PC-9 (cell line): ENCODE data around the gene COL5A3. TPM values are rescaled to one million over a fixed set of nuclear protein-coding genes. Genes with fewer than 3 reads are reported as not detected.

ENCODE experiments used
- BruUV-seq: library from RNA; stranded (reverse); fragments of 400-500 nt; replicated peaks from 2 replicates; lab custom pipeline; 2021; lab: Mats Ljungman, UMichigan
- CTCF ChIA-PET: fragments of 300-600 bp; sonication (Branson Sonifier 250); formaldehyde crosslinking; loops from one replicate; lab custom pipeline; 2022; ENCODE audit warnings: antibody characterized with exemption; lab: Charles Lee
- POLR2A ChIA-PET: fragments of 300-600 bp; sonication (Branson Sonifier 250); formaldehyde crosslinking; loops from one replicate; lab custom pipeline; 2022; ENCODE audit warnings: antibody characterized with exemption; ENCODE audit not compliant: unreplicated experiment; lab: Charles Lee
- DNase-seq, 2 experiments: peaks; one replicate each; pipeline versions ENCODE4 v3.0.0 to v3.0.0-alpha.2; 2015 to 2022; ENCODE audit warnings: mixed read lengths in 1 of 2
- H2AFZ ChIP-seq: fragments of 200-600 bp; sonication (generic); 2 replicates; pipeline ENCODE4 v1.8.1; 2017; ENCODE audit warnings: antibody characterized with exemption
- H3F3A ChIP-seq: fragments of 200-600 bp; sonication (generic); 2 replicates; pipeline ENCODE4 v1.8.1; 2017; ENCODE audit warnings: antibody characterized with exemption, mild to moderate bottlenecking, low read depth; ENCODE audit not compliant: insufficient read depth
- H3K27ac ChIP-seq: fragments of 200-600 bp; sonication (generic); 2 replicates; pipeline ENCODE4 v1.6.1; 2016; ENCODE audit warnings: mixed run types
- H3K27me3 ChIP-seq: fragments of 200-600 bp; sonication (generic); 2 replicates; pipeline ENCODE4 v1.6.1; 2016; ENCODE audit warnings: low read depth, mixed run types; ENCODE audit not compliant: insufficient read depth
- H3K36me3 ChIP-seq: fragments of 200-600 bp; sonication (generic); 2 replicates; pipeline ENCODE4 v1.6.1; 2016; ENCODE audit warnings: low read depth, mixed run types
- H3K4me1 ChIP-seq: fragments of 200-600 bp; sonication (generic); replicated peaks from 2 replicates; pipeline ENCODE4 v1.6.1; 2016; ENCODE audit warnings: mixed run types; ENCODE audit not compliant: insufficient read depth
- H3K4me2 ChIP-seq: fragments of 200-600 bp; sonication (generic); 2 replicates; pipeline ENCODE4 v1.6.1; 2017; ENCODE audit warnings: mixed run types
- H3K4me3 ChIP-seq: fragments of 200-600 bp; sonication (generic); 2 replicates; pipeline ENCODE4 v1.6.1; 2016; ENCODE audit warnings: mixed run types
- H3K79me2 ChIP-seq: fragments of 200-600 bp; sonication (generic); 2 replicates; pipeline ENCODE4 v1.6.1; 2017; ENCODE audit warnings: low read depth, mixed run types
- H3K9me2 ChIP-seq: fragments of 200-600 bp; sonication (generic); 2 replicates; pipeline ENCODE4 v1.8.1; 2017; ENCODE audit warnings: mild to moderate bottlenecking; ENCODE audit not compliant: insufficient read depth
- H3K9me3 ChIP-seq: fragments of 200-600 bp; sonication (generic); 2 replicates; pipeline ENCODE4 v1.8.1; 2016; ENCODE audit warnings: low read depth; ENCODE audit not compliant: insufficient read depth
- H4K20me1 ChIP-seq: fragments of 200-600 bp; sonication (generic); 2 replicates; pipeline ENCODE4 v1.8.1; 2017; ENCODE audit not compliant: insufficient read depth
- CTCF ChIP-seq: fragments of 200-600 bp; sonication (generic); conservative IDR thresholded peaks from 2 replicates; pipeline ENCODE4 v1.6.1; 2017; ENCODE audit warnings: mixed run types, antibody characterized with exemption, mild to moderate bottlenecking, moderate library complexity
- EZH2 ChIP-seq: fragments of 200-600 bp; sonication (generic); IDR thresholded peaks from 2 replicates; pipeline ENCODE4 v1.8.0; 2017; ENCODE audit warnings: antibody characterized with exemption, low read depth
- intact Hi-C: fragments of 100-400 bp; cut with micrococcal nuclease; formaldehyde crosslinking; loops from one replicate; pipeline ENCODE4 v1.10.0; 2022; ENCODE audit not compliant: unreplicated experiment
- total RNA-seq: library from RNA; stranded (reverse); gene quantifications from 2 replicates; pipeline ENCODE4 v1.2.3, GENCODE V29; 2021

COL5A3 gene
- total RNA-seq, 1 experiment from 2014 or later: not detected

GRCh38 chr19:9961103-9961502, 49.2 kb downstream of the COL5A3 start:
- H4K20me1 ChIP-seq: no peaks in the 10 kb centered on the region
- H3K4me2 ChIP-seq: no peak overlapping the region
- no peak overlapping the region for H2AFZ ChIP-seq
- no peaks in the 10 kb centered on the region for H3K36me3 ChIP-seq
- H3K4me3 ChIP-seq: no peak overlapping the region
- intact Hi-C loops: no loop called here
- no peaks in the 10 kb centered on the region for H3F3A ChIP-seq
- H3K4me1 ChIP-seq: no peaks in the 10 kb centered on the region
- no peaks in the 10 kb centered on the region for H3K9me2 ChIP-seq
- ChIA-PET POLR2A (no interaction called here), CTCF (no interaction called here)
- H3K9me3 ChIP-seq: no peaks in the 10 kb centered on the region
- no peak overlapping the region for H3K27ac ChIP-seq
- peaks cover 51% of the 10 kb centered on the region for H3K27me3 ChIP-seq
- BruUV-seq: no TSS peak
- no peak for DNase-seq
- no peak for TF ChIP-seq EZH2
- no peak for TF ChIP-seq CTCF
- H3K79me2 ChIP-seq: no peaks in the 10 kb centered on the region

- DNase-seq: no peak
- ChIA-PET POLR2A (no interaction called here), CTCF (no interaction called here)
- peaks cover 59% of the 10 kb centered on the region for H3K27me3 ChIP-seq
- H3K36me3 ChIP-seq: no peaks in the 10 kb centered on the region
- TF ChIP-seq CTCF: no peak
- TF ChIP-seq EZH2: no peak
- intact Hi-C loops: no loop called here
- no TSS peak for BruUV-seq
- H4K20me1 ChIP-seq: no peaks in the 10 kb centered on the region
- H3K4me3 ChIP-seq: no peak overlapping the region
- H3K4me1 ChIP-seq: no peaks in the 10 kb centered on the region
- H2AFZ ChIP-seq: no peak overlapping the region
- H3K4me2 ChIP-seq: no peak overlapping the region
- no peaks in the 10 kb centered on the region; the same call in 1 of the 2 replicates for H3K9me3 ChIP-seq
- H3K27ac ChIP-seq: no peak overlapping the region
- H3K9me2 ChIP-seq: no peaks in the 10 kb centered on the region
- no peaks in the 10 kb centered on the region for H3K79me2 ChIP-seq
- H3F3A ChIP-seq: no peaks in the 10 kb centered on the region
These were observed 51.9 kb downstream of the COL5A3 start for GRCh38 chr19:9958379-9958821.

GRCh38 chr19:9956956-9957355, 53.3 kb downstream of the COL5A3 start:
- Histone ChIP-seq H3F3A (no peaks in the 10 kb centered on the region), H3K9me3 (no peaks in the 10 kb centered on the region; the same call in 1 of the 2 replicates), H3K4me3 (no peak overlapping the region), H2AFZ (no peak overlapping the region), H3K36me3 (no peaks in the 10 kb centered on the region), H3K27me3 (peaks cover 71% of the 10 kb centered on the region), H3K27ac (no peak overlapping the region), H3K4me1 (no peaks in the 10 kb centered on the region), H3K9me2 (no peaks in the 10 kb centered on the region), H3K4me2 (no peak overlapping the region), H3K79me2 (no peaks in the 10 kb centered on the region), H4K20me1 (no peaks in the 10 kb centered on the region)
- no TSS peak for BruUV-seq
- ChIA-PET POLR2A (no interaction called here), CTCF (no interaction called here)
- no peak for DNase-seq
- intact Hi-C loops: no loop called here
- TF ChIP-seq EZH2 (no peak), CTCF (no peak)
